Epidermal melanocyte (primary cell): ENCODE data around the gene NEB.
"Not testable (repeated sequence)": the region's sequence is repeated elsewhere in the genome, so short reads cannot be mapped to it uniquely, and the experiment has no call there.

ENCODE experiments used
- DNase-seq: peaks from one replicate; pipeline ENCODE4 v3.0.0; 2011; ENCODE audit warnings: low spot score; ENCODE audit not compliant: insufficient read length

NEB gene

DNA sequence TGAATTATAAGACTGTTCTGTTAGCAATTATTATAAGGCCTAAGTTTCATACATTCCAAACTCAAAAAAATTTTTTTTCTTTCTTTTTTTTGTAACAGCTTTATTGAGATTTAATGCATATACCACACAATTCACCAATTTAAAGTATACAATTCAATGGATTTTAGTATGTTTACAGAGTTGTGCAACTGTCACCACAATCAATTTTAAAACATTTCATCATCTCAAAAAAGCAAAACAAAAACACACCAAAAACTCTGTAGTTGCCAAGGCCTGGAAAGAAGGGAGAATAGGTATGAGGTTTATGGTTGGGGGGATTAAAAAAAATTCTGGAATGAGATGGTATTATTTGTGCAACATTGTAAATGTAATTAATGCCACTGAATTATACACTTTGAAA, 36.1 kb downstream of the NEB start:
- DNase-seq, result not testable (repeated sequence)

DNA sequence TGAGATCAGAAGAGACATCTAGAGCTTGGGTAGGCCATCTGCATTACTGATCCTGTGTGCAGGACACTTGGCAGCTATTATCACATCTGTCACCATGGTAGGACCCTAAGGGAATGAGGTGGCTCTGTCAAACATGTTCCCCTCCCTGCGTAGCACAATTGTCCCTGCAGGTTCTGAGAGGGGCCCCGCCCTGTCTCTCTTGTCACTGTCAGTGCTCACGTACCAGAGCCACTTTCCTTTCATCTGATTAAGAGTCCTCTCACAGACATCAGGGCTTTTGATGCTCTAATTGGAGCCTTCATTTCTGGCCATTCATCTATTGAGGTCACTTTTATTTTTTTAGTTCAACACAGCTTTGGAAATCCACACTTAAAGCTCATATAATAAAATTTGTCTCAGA, 38.5 kb downstream of the NEB start:
- no peak for DNase-seq

- no peak for DNase-seq
Observed at GRCh38 chr2:151691631-151692030, 42.6 kb downstream of the NEB start.

DNA sequence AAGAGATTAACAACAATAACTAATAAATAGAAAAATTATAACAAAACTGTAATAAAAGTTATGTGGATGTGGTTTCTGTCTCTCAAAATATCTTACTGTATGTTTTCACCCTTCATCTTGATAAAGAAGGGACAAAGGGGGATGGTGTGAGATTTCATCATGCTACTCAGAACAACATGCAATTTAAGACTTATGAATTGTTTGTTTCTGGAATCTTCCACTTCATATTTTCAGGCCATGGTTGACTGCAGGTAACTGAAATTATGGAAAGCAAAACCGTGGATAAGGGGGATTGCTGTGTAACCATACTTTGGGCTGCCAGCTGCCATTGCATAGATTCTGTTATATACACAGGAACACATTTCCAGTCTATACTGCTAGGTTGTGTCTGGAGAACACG, 45.6 kb downstream of the NEB start:
- DNase-seq, result no peak

DNA sequence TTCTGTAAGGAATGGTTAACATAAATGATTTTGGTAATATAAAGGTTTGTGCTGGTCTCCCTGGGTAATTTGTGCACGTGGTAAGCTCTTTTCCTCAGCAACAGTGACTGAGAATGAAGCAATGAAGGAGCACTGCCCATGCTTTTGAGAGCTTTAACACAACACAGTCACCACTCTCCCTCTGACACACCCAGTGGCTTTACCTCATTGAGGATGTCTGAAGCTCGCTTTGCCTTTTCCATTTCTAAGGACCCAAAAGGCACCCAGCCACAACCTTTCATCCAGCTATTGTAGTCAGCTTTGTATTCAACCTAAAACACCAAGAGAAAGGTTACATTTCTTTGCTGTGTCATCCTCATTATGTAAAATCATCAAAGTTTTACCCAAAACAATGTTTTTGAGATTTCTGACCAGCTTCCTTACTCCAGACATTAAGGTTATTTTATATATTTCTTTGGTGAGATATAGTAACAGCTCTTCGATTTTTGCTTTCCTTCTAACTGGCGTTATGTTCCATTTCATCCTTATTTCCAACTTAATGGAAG, 51.7 kb downstream of the NEB start:
- no peak for DNase-seq

DNA sequence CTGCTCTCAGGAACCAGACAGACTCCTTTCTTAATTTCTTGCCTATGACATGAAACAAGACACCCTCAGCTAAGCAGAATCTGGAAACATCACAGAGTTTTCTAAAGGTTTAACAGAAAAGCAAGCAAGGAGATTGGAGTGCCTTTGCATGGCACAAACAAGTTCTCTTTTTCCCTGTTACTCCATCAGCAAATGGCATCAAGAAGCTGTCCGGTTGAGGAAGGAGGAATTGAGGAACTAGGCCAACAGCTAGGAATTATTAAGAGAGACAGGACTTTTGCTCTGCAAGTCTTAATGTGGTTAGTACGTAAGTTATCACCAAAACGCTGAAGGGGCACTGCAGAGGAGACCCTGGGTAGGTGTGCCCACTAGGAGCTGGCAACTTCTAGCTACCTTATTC, 53.2 kb downstream of the NEB start:
- no peak for DNase-seq

DNA sequence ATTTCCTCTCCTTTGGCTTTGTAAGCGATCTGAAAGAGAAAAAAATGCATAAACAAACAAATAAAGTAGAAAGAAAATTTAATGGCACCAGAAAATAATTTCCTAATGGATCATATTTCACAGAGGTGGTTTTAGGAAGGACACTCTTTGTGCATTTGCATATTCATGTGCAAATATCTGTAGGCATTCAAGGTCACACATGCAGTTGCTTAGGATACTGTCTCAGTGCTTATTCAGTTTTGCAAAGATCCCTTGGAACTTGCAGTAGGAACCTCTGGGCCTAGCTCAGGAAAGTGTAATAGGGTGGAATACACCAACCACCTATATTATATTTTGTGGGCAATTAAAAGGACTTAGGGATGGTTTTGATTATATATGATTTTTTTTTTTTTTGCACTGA, 54.3 kb downstream of the NEB start:
- DNase-seq, result no peak

GRCh38 chr2:151678849-151679248, 55.4 kb downstream of the NEB start:
- no peak for DNase-seq

DNA sequence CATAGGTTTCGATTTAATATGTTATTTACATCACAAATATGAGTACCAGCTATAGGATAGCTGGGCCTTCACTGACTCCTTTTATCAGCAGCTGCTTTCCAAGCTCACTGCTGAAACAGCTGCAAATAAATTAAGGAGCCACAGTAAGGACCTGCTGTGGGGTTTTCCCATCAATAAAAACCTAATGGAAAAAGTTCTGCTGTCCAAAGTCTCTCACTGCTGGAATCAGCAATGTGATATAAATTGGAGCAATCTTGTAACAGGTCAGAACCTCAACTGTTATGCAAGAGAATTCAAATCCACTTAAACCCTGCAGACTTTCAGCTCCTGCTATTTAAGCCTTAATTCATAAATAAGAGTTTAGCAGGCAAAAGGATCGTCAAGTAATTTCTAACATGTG, 61.3 kb downstream of the NEB start:
- no peak for DNase-seq

- no peak for DNase-seq
Observed at GRCh38 chr2:151672277-151672676, 62.0 kb downstream of the NEB start.

DNA sequence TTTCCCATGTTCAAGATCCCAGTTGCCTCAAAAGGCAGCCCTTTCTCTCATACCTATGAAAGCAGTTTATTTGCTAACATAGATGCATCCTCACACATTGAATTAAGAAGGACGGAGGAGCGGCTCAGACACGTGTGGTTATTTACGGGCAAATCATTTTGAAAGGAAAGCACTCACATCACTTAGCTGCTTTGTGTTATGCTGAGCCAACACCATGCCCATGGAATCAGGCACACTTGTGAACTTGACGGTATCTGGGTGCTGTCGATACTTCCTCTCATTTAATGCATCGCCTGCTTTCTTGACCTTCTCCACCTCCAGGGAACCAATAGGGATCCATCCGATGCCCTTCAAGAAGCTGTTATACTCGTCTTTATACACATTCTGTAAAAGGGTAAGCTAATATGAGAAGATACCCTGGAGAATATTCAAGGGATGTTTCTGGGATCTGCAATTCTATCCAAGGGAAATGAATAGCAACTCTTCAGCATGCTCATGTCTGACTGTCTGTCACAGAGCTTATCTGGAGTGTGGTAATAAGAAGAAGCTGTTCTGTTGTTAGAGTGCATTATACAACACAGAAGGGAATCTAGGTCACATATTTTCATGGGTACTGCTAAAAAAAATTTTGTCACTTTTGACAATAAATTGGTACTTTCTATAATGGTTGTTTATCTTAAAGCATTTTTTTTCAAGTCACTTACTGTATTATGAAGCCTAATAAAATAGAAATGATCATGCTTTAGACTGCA, 63.3 kb downstream of the NEB start:
- no peak for DNase-seq

DNA sequence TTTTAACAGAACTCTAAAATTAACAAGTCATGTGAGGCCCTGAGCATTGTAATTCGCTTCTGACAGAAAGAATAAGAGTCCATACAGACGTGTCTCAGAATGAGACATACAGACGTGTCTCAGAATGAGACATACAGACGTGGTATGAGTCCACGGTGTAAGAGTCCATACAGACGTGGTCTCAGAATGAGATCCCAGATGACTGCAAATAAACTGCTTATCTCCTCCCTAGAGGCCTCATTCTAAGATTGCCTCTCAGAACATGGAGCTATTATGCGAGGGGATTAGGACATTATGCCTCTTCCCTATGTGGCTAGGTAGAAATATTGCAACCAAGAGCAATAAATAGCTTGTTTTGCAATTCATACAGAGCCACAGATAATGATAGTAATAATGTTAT, 63.9 kb downstream of the NEB start:
- no peak for DNase-seq

- DNase-seq, result no peak
Observed at GRCh38 chr2:151669585-151670081, 64.6 kb downstream of the NEB start.

DNA sequence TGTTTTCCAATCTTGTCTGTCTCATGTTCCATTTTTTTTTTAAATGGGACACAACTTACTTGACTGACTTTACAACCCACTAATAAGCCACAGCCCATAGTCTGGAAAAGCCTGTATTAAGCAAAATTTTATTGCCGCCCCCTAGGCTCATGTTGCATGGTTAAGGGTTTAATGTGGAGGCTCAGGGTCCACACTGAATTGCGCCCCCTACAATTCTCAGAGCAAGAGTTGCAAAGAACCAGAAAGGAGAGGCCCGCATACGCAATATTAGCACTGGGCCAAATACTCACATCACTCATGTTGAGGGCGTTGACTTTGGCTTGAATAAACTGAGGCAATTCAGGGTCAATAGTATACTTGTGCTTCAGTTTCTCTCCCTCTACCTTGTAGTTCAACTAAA, 65.5 kb downstream of the NEB start:
- DNase-seq, result no peak

DNA sequence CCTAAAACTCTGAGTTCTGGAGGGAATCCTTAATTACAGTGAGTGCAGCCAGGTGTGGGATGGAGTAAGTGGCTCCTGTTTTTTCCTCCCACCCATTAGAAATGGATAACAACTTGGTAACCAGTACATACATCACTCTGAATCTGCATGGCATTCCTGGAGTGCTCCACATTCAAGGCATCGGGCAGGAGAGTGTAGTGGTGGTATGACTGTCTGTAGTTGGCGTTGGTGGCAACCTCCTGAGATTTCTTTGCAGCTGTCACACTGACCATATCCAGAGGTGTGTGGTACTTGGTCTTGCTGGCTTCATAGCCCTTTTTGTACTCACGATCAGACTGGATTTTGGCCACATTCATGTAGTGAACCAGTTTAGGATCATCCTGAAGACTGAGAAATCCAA, 68.3 kb downstream of the NEB start:
- DNase-seq, result no peak

DNA sequence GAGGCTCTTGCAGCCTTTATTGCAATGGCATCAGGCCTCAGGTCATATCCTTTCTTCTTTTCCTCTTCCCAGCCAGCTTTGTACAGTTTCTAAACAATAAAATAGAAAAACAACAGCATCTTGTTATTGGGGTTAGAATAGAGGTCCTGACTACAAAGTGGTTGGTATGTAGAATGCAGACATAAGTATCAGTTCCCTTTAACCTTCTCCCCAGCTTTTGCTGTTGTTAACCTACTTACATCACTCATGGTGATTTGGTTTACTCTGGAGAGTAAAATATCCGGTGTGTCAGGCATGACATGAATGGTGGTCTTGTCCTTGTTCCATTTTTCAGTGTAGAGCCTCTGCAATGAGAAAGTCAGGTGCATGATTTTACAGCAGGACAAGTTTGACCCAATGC, 69.8 kb downstream of the NEB start:
- no peak for DNase-seq

GRCh38 chr2:151661625-151662024, 72.7 kb downstream of the NEB start:
- DNase-seq, result no peak

DNA sequence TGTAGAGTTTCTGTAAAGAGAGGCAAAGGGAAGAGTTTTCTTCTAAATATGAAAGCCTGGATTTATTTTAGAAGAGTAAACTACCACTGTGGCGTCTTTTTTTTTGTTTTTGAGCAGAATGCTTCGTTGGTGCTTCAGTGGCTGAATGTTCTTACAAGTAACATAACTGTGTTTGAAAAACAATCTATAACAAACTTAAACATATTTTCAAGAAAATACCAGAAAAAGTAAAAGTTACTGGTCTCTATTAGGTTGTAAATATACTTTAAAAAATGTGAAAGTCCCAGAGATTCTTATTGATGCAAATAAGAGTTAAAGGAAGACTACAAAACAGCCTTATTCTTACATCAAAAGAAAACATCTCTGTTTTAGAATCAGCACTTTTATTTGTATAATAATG, 76.2 kb downstream of the NEB start:
- no peak for DNase-seq

DNA sequence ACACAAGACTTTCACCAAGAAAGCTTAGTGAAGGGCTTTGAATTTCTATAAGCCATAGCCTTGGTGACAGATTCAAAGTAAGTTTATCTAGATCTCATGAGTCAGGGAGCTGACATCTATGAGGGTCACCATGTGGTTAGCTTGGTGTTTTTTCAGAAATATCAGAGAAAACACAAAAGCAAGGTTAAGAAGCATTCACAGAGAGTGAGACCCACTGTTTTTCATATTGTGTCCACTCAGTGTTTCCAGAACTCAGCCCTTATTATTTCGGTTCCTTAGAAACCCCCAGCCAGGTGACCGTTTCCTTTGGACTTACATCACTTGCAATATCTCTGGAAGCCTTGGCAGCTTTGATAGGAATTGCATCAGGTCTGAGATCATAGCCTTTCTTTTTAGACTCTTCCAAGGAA, 76.6 kb downstream of the NEB start:
- no peak for DNase-seq

DNA sequence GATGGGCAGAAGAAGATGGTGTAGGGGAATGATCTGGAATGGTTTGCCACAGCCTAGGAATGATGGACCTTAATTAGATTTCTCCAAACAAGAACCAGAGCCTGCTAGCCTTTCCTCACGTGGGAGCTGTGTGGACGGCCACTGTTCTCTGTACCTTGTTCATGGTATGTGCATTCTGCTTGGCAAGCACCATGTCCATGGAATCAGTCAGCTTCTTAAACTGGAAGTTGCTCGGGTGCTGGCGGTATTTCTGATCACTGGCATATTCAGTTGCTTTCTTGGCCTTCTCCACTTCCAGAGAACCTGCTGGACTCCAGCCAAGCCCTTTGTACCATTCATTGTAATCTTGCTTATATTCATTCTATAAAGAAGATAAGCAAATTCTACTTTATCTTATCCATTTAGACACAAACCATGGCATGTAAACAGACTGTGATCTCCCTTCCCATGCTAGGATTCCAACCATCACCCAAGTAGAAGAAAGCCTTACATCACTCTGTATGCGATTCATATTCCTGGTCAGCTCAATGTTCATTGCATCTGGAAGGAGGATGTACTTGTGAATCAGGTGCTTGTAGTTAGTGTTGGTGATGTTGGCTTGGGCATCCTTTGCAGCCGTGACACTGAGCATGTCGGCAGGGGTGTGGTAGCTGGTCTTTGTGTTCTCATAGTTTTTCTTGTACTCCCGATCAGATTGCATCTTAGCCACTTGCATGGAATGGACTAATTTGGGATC, 78.4 kb downstream of the NEB start:
- no peak for DNase-seq

GRCh38 chr2:151654891-151655290, 79.4 kb downstream of the NEB start:
- DNase-seq, result no peak

GRCh38 chr2:151654085-151654484, 80.2 kb downstream of the NEB start:
- no peak for DNase-seq

GRCh38 chr2:151651274-151651673, 83.0 kb downstream of the NEB start:
- no peak for DNase-seq
